Liver (tissue), 9 donors: ENCODE measurements around the gene NINJ2. TPM values are rescaled to one million over a fixed set of nuclear protein-coding genes. Genes with fewer than 3 reads are reported as not detected.

ENCODE experiments used
- DNase-seq: peaks from one replicate; pipeline ENCODE4 v3.0.0-alpha.2; 2017; ENCODE audit warnings: low spot score
- H3K27ac ChIP-seq, 2 donors: one replicate each; pipeline ENCODE4 v1.7.0; 2013; ENCODE audit warnings: inconsistent platforms in 2 of 2, low read length in 2 of 2, control low read depth in 1 of 2, low read depth in 1 of 2, mild to moderate bottlenecking in 1 of 2
- H3K27me3 ChIP-seq, 4 donors: one replicate each; pipeline versions ENCODE4 v1.6.1 to v1.7.0; 2013; ENCODE audit warnings: low read length in 3 of 4, inconsistent platforms in 1 of 4, mild to moderate bottlenecking in 1 of 4, moderate library complexity in 1 of 4; ENCODE audit not compliant: control insufficient read depth in 4 of 4, insufficient read depth in 4 of 4
- H3K36me3 ChIP-seq, 4 donors: one replicate each; pipeline versions ENCODE4 v1.6.1 to v1.7.0; 2013; ENCODE audit warnings: low read length in 3 of 4, mild to moderate bottlenecking in 3 of 4, low read depth in 1 of 4, moderate library complexity in 1 of 4; ENCODE audit not compliant: control insufficient read depth in 4 of 4, insufficient read depth in 3 of 4
- H3K4me1 ChIP-seq, 4 donors: one replicate each; pipeline versions ENCODE4 v1.6.1 to v1.7.0; 2013; ENCODE audit warnings: low read length in 3 of 4, mild to moderate bottlenecking in 3 of 4, moderate library complexity in 1 of 4; ENCODE audit not compliant: control insufficient read depth in 4 of 4, insufficient read depth in 4 of 4
- H3K4me3 ChIP-seq, 3 donors: one replicate each; pipeline versions ENCODE4 v1.6.1 to v1.7.0; 2013; ENCODE audit warnings: low read length in 3 of 3, control low read depth in 1 of 3, low read depth in 1 of 3, mild to moderate bottlenecking in 1 of 3
- H3K9ac ChIP-seq, 2 donors: one replicate each; pipeline ENCODE4 v1.7.0; 2013; ENCODE audit warnings: low read length in 2 of 2, mild to moderate bottlenecking in 2 of 2, moderate library complexity in 2 of 2, control low read depth in 1 of 2, low read depth in 1 of 2
- H3K9me3 ChIP-seq, 4 donors: one replicate each; pipeline versions ENCODE4 v1.6.1 to v1.7.0; 2013; ENCODE audit warnings: low read length in 3 of 4; ENCODE audit not compliant: control insufficient read depth in 4 of 4
- CTCF ChIP-seq: fragments of 150-350 bp; IDR thresholded peaks from 2 replicates; pipeline ENCODE4 v1.5.1; 2017; ENCODE audit warnings: improper control_type of control experiment, low read depth, low read length; ENCODE audit not compliant: missing input control
- EGR1 ChIP-seq, 2 donors: IDR thresholded peaks; 2 replicates each; pipeline ENCODE4 v1.6.1; 2016 to 2018; ENCODE audit warnings: antibody characterized with exemption in 2 of 2, low read depth in 2 of 2
- FOXA1 ChIP-seq: IDR thresholded peaks from 2 replicates; pipeline ENCODE4 v1.6.1; 2016; ENCODE audit warnings: antibody characterized with exemption
- FOXA2 ChIP-seq: IDR thresholded peaks from 2 replicates; pipeline ENCODE4 v1.6.1; 2016; ENCODE audit warnings: antibody characterized with exemption
- GABPA ChIP-seq, 2 donors: IDR thresholded peaks in 1 of 2; conservative IDR thresholded peaks in 1 of 2; 2 replicates each; pipeline ENCODE4 v1.6.1; 2016; ENCODE audit warnings: antibody characterized with exemption in 2 of 2, mild to moderate bottlenecking in 1 of 2, moderate library complexity in 1 of 2
- HNF4A ChIP-seq, 2 donors: conservative IDR thresholded peaks; 2 replicates each; pipeline ENCODE4 v1.6.1; 2016; ENCODE audit warnings: antibody characterized with exemption in 2 of 2, mild to moderate bottlenecking in 2 of 2
- HNF4G ChIP-seq: IDR thresholded peaks from 2 replicates; pipeline ENCODE4 v1.6.1; 2016; ENCODE audit warnings: antibody characterized with exemption
- JUND ChIP-seq, 2 donors: IDR thresholded peaks; 2 replicates each; pipeline ENCODE4 v1.6.1; 2016; ENCODE audit warnings: antibody characterized with exemption in 2 of 2
- NR2F2 ChIP-seq: IDR thresholded peaks from 2 replicates; pipeline ENCODE4 v1.6.1; 2016; ENCODE audit warnings: antibody characterized with exemption
- RAD21 ChIP-seq, 2 donors: IDR thresholded peaks; 2 replicates each; pipeline ENCODE4 v1.6.1; 2016; ENCODE audit warnings: antibody characterized with exemption in 2 of 2, mild to moderate bottlenecking in 2 of 2
- RXRA ChIP-seq, 2 donors: IDR thresholded peaks; 2 replicates each; pipeline ENCODE4 v1.6.1; 2017 to 2018; ENCODE audit warnings: antibody characterized with exemption in 2 of 2, mild to moderate bottlenecking in 1 of 2
- SP1 ChIP-seq: IDR thresholded peaks from 2 replicates; pipeline ENCODE4 v1.6.1; 2018; ENCODE audit warnings: antibody characterized with exemption, mild to moderate bottlenecking
- TAF1 ChIP-seq: conservative IDR thresholded peaks from 2 replicates; pipeline ENCODE4 v1.6.1; 2016; ENCODE audit warnings: antibody characterized with exemption, mild to moderate bottlenecking
- YY1 ChIP-seq: IDR thresholded peaks from 2 replicates; pipeline ENCODE4 v1.6.1; 2016; ENCODE audit warnings: antibody characterized with exemption, mild to moderate bottlenecking
- ZBTB33 ChIP-seq: IDR thresholded peaks from 2 replicates; pipeline ENCODE4 v1.6.1; 2016; ENCODE audit warnings: antibody characterized with exemption
- WGBS: extraction: QIAGEN DNeasy Blood & Tissue Kit; methylation state at CpG from one replicate; pipeline ENCODE4 v1.1.7; 2013; 5-methylcytosine and 5-hydroxymethylcytosine counted together
- polyA plus RNA-seq, 2 donors: library from polyadenylated mRNA; stranded (reverse) in 1 of 2; unstranded in 1 of 2; fragments of 200-250 nt in 1 of 2; fragments of >200 nt in 1 of 2; fragmentation: Nextera tagmentation in 1 of 2; extraction: Ambion mirVana in 1 of 2; gene quantifications; one replicate each; pipeline versions ENCODE4 v1.2.1 to v1.2.3, GENCODE V29; 2013 to 2015
- total RNA-seq, 2 donors: library from RNA; depleted of rRNA; stranded (reverse); fragments of >200 nt; gene quantifications; one replicate each; pipeline ENCODE4 v1.2.3, GENCODE V29; 2014
- TF ChIP-seq, protein P1 (sequence below): IDR thresholded peaks from 2 replicates; pipeline ENCODE4 v1.6.1; 2016; ENCODE audit warnings: antibody characterized with exemption
- TF ChIP-seq, protein P2 (sequence below): IDR thresholded peaks from 2 replicates; pipeline ENCODE4 v1.6.1; 2016; ENCODE audit warnings: antibody characterized with exemption
- donor health status: healthy.
- donor health status: healthy.
- donor health status: healthy.
- donor health status: healthy.
- donor health status: healthy.

The NINJ2 gene
- total and polyA plus RNA-seq, 4 donors: 6.7 to 16.5 (median 15.4) TPM

GRCh38 chr12:533718-534117 is 129.5 kb downstream of the NINJ2 start:
- Histone ChIP-seq H3K9me3 (peaks cover 0 to 2% (median under 1%) of the 10 kb centered on the region in 4 donors), H3K27me3 (no peaks in the 10 kb centered on the region), H3K27ac (no peak overlapping the region), H3K4me1 (peaks cover 0 to 2% (median 0%) of the 10 kb centered on the region in 4 donors), H3K36me3 (no peaks in the 10 kb centered on the region), H3K9ac (no peak overlapping the region), H3K4me3 (no peak overlapping the region)
- WGBS: 94% methylated on average over 14 of the region's 14 CpGs
- DNase-seq: no peak
- TF ChIP-seq, protein P1, sequence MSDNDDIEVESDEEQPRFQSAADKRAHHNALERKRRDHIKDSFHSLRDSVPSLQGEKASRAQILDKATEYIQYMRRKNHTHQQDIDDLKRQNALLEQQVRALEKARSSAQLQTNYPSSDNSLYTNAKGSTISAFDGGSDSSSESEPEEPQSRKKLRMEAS: no peak
- TF ChIP-seq HNF4A (conservative IDR thresholded peaks at IDR 0.05): no peak

DNA sequence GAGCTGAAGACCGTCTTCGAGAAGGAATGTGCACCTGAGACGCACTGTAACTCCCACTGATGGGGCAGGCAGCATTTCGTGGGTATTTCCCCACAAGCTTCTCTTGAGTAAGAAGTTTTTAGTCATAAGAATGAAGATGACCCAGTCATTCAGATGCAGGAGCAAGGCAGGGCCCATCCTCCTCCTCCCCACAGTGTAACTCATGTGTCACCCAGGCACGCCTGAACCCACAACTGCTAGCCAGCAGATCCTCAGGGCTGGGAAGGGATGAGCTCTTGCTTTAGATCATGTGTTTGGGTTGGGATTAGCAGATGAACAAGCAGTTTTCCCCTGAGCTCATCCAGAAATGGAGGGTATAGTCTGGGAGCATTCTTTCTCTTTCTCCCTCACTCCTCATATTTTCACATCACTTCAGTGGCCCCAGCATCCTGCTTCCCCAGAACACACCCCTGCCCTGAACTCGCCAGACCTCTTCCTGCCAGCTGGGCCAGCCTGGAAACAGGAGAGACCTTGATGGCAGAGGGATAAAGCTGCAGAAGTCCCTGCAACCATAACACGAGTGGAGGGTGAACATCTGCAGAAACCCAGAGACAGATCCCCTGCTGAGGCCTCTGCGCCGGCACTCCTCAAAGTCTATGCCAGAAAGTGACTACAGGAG is 130.2 kb downstream of the NINJ2 start:
- Histone ChIP-seq H3K27ac (no peak overlapping the region), H3K9ac (no peak overlapping the region), H3K36me3 (no peaks in the 10 kb centered on the region), H3K9me3 (peaks cover 0 to 2% (median under 1%) of the 10 kb centered on the region in 4 donors), H3K27me3 (no peaks in the 10 kb centered on the region), H3K4me1 (no peaks in the 10 kb centered on the region), H3K4me3 (no peak overlapping the region)
- 94% methylated on average over 9 of the region's 9 CpGs for WGBS
- TF ChIP-seq TAF1 (no peak), JUND (IDR thresholded peaks at IDR 0.05) (no peak), EGR1 (IDR thresholded peaks at IDR 0.05; ENCODE audit: low read depth in 2 of 2) (no peak), RXRA (IDR thresholded peaks at IDR 0.05) (no peak), GABPA (IDR thresholded peaks at IDR 0.05 in 1 of 2, conservative IDR thresholded peaks at IDR 0.05 in 1 of 2) (no peak)
- TF ChIP-seq, protein P1: no peak
- TF ChIP-seq, protein P2, sequence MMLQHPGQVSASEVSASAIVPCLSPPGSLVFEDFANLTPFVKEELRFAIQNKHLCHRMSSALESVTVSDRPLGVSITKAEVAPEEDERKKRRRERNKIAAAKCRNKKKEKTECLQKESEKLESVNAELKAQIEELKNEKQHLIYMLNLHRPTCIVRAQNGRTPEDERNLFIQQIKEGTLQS: no peak
- no peak for DNase-seq

- H3K27ac ChIP-seq: no peak overlapping the region
- 89% methylated on average over 3 of the region's 3 CpGs for WGBS
- H3K9ac ChIP-seq: no peak overlapping the region
- H3K4me3 ChIP-seq: no peak overlapping the region
- H3K27me3 ChIP-seq: no peaks in the 10 kb centered on the region
- no peak for DNase-seq
- peaks cover 0 to 2% (median under 1%) of the 10 kb centered on the region in 4 donors for H3K9me3 ChIP-seq
- H3K36me3 ChIP-seq: no peaks in the 10 kb centered on the region
- no peaks in the 10 kb centered on the region for H3K4me1 ChIP-seq
- TF ChIP-seq EGR1 (IDR thresholded peaks at IDR 0.05; ENCODE audit: low read depth in 2 of 2) (no peak), YY1 (no peak), TAF1 (no peak), GABPA (IDR thresholded peaks at IDR 0.05 in 1 of 2, conservative IDR thresholded peaks at IDR 0.05 in 1 of 2) (no peak), SP1 (no peak), RXRA (IDR thresholded peaks at IDR 0.05) (no peak), CTCF (no peak), RAD21 (IDR thresholded peaks at IDR 0.05) (no peak), FOXA1 (no peak), HNF4A (conservative IDR thresholded peaks at IDR 0.05) (no peak), ZBTB33 (no peak), NR2F2 (no peak), JUND (IDR thresholded peaks at IDR 0.05) (no peak), FOXA2 (no peak), HNF4G (no peak)
- TF ChIP-seq, protein P1: no peak
- TF ChIP-seq, protein P2: no peak
Observed at GRCh38 chr12:531951-532585, 131.2 kb downstream of the NINJ2 start.
